LNCaP clone FGC (cell line): ENCODE data around the gene SEC14L1.

Experiments used
- DNase-seq: peaks from one replicate; pipeline ENCODE4 v3.0.0-alpha.2; 2011; ENCODE audit warnings: low read depth
- H3K4me3 ChIP-seq: 2 replicates; pipeline ENCODE4 v1.5.1; 2011; ENCODE audit warnings: mild to moderate bottlenecking, low read depth, low read length, control low read depth
- CTCF ChIP-seq: IDR thresholded peaks from 2 replicates; pipeline ENCODE4 v1.5.1; 2012; ENCODE audit warnings: mild to moderate bottlenecking; ENCODE audit not compliant: control insufficient read depth, insufficient read depth; ENCODE audit errors: extremely low read depth

The SEC14L1 gene

GRCh38 chr17:77193653-77194052 is 52.9 kb downstream of the SEC14L1 start:
- no peak overlapping the region for H3K4me3 ChIP-seq
- no peak for DNase-seq
- no peak for TF ChIP-seq CTCF

GRCh38 chr17:77194179-77194578 is 53.4 kb downstream of the SEC14L1 start:
- no peak overlapping the region for H3K4me3 ChIP-seq
- no peak for DNase-seq
- no peak for TF ChIP-seq CTCF

- H3K4me3 ChIP-seq: no peak overlapping the region
- DNase-seq: no peak
- TF ChIP-seq CTCF: no peak
Observed at GRCh38 chr17:77196251-77196650, 55.5 kb downstream of the SEC14L1 start.

GRCh38 chr17:77197115-77197514 is 56.3 kb downstream of the SEC14L1 start:
- no peak for DNase-seq
- H3K4me3 ChIP-seq: no peak overlapping the region
- no peak for TF ChIP-seq CTCF

- no peak for DNase-seq
- H3K4me3 ChIP-seq: no peak overlapping the region
- TF ChIP-seq CTCF: no peak
Observed at GRCh38 chr17:77200711-77201110, 59.9 kb downstream of the SEC14L1 start.

GRCh38 chr17:77203436-77203835 is 62.7 kb downstream of the SEC14L1 start:
- no peak overlapping the region for H3K4me3 ChIP-seq
- no peak for DNase-seq
- TF ChIP-seq CTCF: no peak

DNA sequence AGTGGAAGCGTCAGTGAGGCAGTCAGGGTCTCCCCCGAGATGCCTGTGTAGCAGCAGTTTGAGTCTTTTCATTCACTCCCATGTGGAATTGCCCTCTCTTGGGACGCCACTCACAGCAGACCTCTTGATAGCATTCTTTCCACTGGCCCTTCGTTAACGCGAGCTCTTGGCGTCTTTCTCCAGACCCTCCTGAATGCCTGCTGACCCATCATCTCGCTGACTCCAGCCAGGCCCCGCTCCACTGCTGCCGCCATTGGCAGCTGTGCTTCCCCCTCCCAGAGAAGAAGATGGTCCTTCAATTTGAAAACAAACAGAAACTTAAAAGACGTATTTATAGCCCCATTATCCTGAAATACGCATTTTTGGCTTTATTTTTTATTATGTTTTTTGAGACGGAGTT is 63.1 kb downstream of the SEC14L1 start:
- no peak for DNase-seq
- TF ChIP-seq CTCF: no peak
- no peak overlapping the region for H3K4me3 ChIP-seq
